GM21619 (cell line): Measurements from ENCODE around the gene PRSS8.
A peak's percentile ranks its signal among the peaks of the same experiment; 100 is the strongest.
"Not testable (repeated sequence)": the region's sequence is repeated elsewhere in the genome, so short reads cannot be mapped to it uniquely, and the experiment has no call there.

Experiments used
- ATAC-seq: cut with Tn5 transposase; IDR thresholded peaks from one replicate; pipeline ENCODE4 v1.9.1; 2021; ENCODE audit not compliant: unreplicated experiment

The PRSS8 gene

GRCh38 chr16:31107465-31107867, 28.1 kb downstream of the PRSS8 start:
- peak; percentile 58 for ATAC-seq

- no peak for ATAC-seq
Observed at GRCh38 chr16:31106509-31107464, 28.7 kb downstream of the PRSS8 start.

- ATAC-seq: no peak
Observed at GRCh38 chr16:31105677-31106213, 29.8 kb downstream of the PRSS8 start.

GRCh38 chr16:31100876-31101641, 34.5 kb downstream of the PRSS8 start:
- not testable (repeated sequence) for ATAC-seq

- no peak for ATAC-seq
Observed at GRCh38 chr16:31099860-31100638, 35.5 kb downstream of the PRSS8 start.

GRCh38 chr16:31094424-31095120, 41.0 kb downstream of the PRSS8 start, which contains the start of gene VKORC1:
Gene VKORC1 (minus strand): TSS chr16:31094797. CDS start chr16:31094729, 68 bp downstream.
- peak; percentile 79 for ATAC-seq

- no peak for ATAC-seq
Observed at GRCh38 chr16:31094088-31094423, 41.5 kb downstream of the PRSS8 start.

GRCh38 chr16:31093132-31093703, 42.3 kb downstream of the PRSS8 start:
- no peak for ATAC-seq

GRCh38 chr16:31092330-31092729, 43.2 kb downstream of the PRSS8 start:
- no peak for ATAC-seq

GRCh38 chr16:31090540-31090939, 45.0 kb downstream of the PRSS8 start:
- ATAC-seq: no peak

GRCh38 chr16:31089199-31089598, 46.3 kb downstream of the PRSS8 start:
- ATAC-seq: no peak

- ATAC-seq: no peak
Observed at GRCh38 chr16:31088459-31089183, 46.9 kb downstream of the PRSS8 start, which contains the start of gene PRSS53. Gene PRSS53 (minus strand): TSS chr16:31088943. CDS start chr16:31088809, 134 bp downstream.

GRCh38 chr16:31087971-31088370, 47.6 kb downstream of the PRSS8 start:
- no peak for ATAC-seq

GRCh38 chr16:31087481-31087880, 48.0 kb downstream of the PRSS8 start:
- no peak for ATAC-seq

GRCh38 chr16:31086629-31086906, 49.0 kb downstream of the PRSS8 start:
- ATAC-seq: no peak

GRCh38 chr16:31085873-31086628, 49.5 kb downstream of the PRSS8 start:
- no peak for ATAC-seq

GRCh38 chr16:31085411-31085810, 50.1 kb downstream of the PRSS8 start:
- no peak for ATAC-seq

GRCh38 chr16:31084584-31085302, 50.8 kb downstream of the PRSS8 start:
- no peak for ATAC-seq
